PC-9 (cell line): ENCODE data around the gene PCDH9. TPM values are rescaled to one million over a fixed set of nuclear protein-coding genes. Genes with fewer than 3 reads are reported as not detected.

Experiments used
- BruUV-seq: library from RNA; stranded (reverse); fragments of 400-500 nt; replicated peaks from 2 replicates; lab custom pipeline; 2021; lab: Mats Ljungman, UMichigan
- CTCF ChIA-PET: fragments of 300-600 bp; sonication (Branson Sonifier 250); formaldehyde crosslinking; loops from one replicate; lab custom pipeline; 2022; ENCODE audit warnings: antibody characterized with exemption; lab: Charles Lee
- POLR2A ChIA-PET: fragments of 300-600 bp; sonication (Branson Sonifier 250); formaldehyde crosslinking; loops from one replicate; lab custom pipeline; 2022; ENCODE audit warnings: antibody characterized with exemption; ENCODE audit not compliant: unreplicated experiment; lab: Charles Lee
- DNase-seq, 2 experiments: peaks; one replicate each; pipeline versions ENCODE4 v3.0.0 to v3.0.0-alpha.2; 2015 to 2022; ENCODE audit warnings: mixed read lengths in 1 of 2
- H2AFZ ChIP-seq: fragments of 200-600 bp; sonication (generic); 2 replicates; pipeline ENCODE4 v1.8.1; 2017; ENCODE audit warnings: antibody characterized with exemption
- H3F3A ChIP-seq: fragments of 200-600 bp; sonication (generic); 2 replicates; pipeline ENCODE4 v1.8.1; 2017; ENCODE audit warnings: antibody characterized with exemption, mild to moderate bottlenecking, low read depth; ENCODE audit not compliant: insufficient read depth
- H3K27ac ChIP-seq: fragments of 200-600 bp; sonication (generic); 2 replicates; pipeline ENCODE4 v1.6.1; 2016; ENCODE audit warnings: mixed run types
- H3K27me3 ChIP-seq: fragments of 200-600 bp; sonication (generic); 2 replicates; pipeline ENCODE4 v1.6.1; 2016; ENCODE audit warnings: low read depth, mixed run types; ENCODE audit not compliant: insufficient read depth
- H3K36me3 ChIP-seq: fragments of 200-600 bp; sonication (generic); 2 replicates; pipeline ENCODE4 v1.6.1; 2016; ENCODE audit warnings: low read depth, mixed run types
- H3K4me1 ChIP-seq: fragments of 200-600 bp; sonication (generic); replicated peaks from 2 replicates; pipeline ENCODE4 v1.6.1; 2016; ENCODE audit warnings: mixed run types; ENCODE audit not compliant: insufficient read depth
- H3K4me2 ChIP-seq: fragments of 200-600 bp; sonication (generic); 2 replicates; pipeline ENCODE4 v1.6.1; 2017; ENCODE audit warnings: mixed run types
- H3K4me3 ChIP-seq: fragments of 200-600 bp; sonication (generic); 2 replicates; pipeline ENCODE4 v1.6.1; 2016; ENCODE audit warnings: mixed run types
- H3K79me2 ChIP-seq: fragments of 200-600 bp; sonication (generic); 2 replicates; pipeline ENCODE4 v1.6.1; 2017; ENCODE audit warnings: low read depth, mixed run types
- H3K9me2 ChIP-seq: fragments of 200-600 bp; sonication (generic); 2 replicates; pipeline ENCODE4 v1.8.1; 2017; ENCODE audit warnings: mild to moderate bottlenecking; ENCODE audit not compliant: insufficient read depth
- H3K9me3 ChIP-seq: fragments of 200-600 bp; sonication (generic); 2 replicates; pipeline ENCODE4 v1.8.1; 2016; ENCODE audit warnings: low read depth; ENCODE audit not compliant: insufficient read depth
- H4K20me1 ChIP-seq: fragments of 200-600 bp; sonication (generic); 2 replicates; pipeline ENCODE4 v1.8.1; 2017; ENCODE audit not compliant: insufficient read depth
- EZH2 ChIP-seq: fragments of 200-600 bp; sonication (generic); IDR thresholded peaks from 2 replicates; pipeline ENCODE4 v1.8.0; 2017; ENCODE audit warnings: antibody characterized with exemption, low read depth
- intact Hi-C: fragments of 100-400 bp; cut with micrococcal nuclease; formaldehyde crosslinking; loops from one replicate; pipeline ENCODE4 v1.10.0; 2022; ENCODE audit not compliant: unreplicated experiment
- total RNA-seq: library from RNA; stranded (reverse); gene quantifications from 2 replicates; pipeline ENCODE4 v1.2.3, GENCODE V29; 2021
- TF ChIP-seq, protein P1 (sequence below): fragments of 200-600 bp; sonication (generic); conservative IDR thresholded peaks from 2 replicates; pipeline ENCODE4 v1.6.1; 2017; ENCODE audit warnings: mixed run types, antibody characterized with exemption, mild to moderate bottlenecking, moderate library complexity

Gene PCDH9
- total RNA-seq, 1 experiment from 2014 or later: 0.37 TPM

DNA sequence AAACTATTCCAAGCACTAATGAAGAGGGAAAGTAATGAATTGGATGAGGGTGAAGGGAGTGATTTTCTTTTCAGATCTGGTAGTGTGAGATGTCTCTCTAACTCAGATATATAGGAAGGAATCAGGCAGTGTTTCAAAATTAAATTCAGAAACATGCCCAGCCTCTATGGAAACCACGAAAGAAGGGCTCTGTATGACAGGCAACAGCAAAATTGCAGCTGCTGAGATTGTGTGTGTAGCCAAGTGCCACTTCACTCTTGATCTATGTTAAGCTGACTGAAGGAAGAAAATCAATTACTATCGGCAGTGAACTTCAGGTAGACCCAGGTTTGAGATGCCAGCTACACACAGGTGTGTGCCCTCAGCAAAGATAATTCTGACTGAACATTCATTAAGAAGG lies 387.4 kb downstream of the PCDH9 start:
- H3K27ac ChIP-seq: no peak overlapping the region
- BruUV-seq: no TSS peak
- no peaks in the 10 kb centered on the region for H3K79me2 ChIP-seq
- no peaks in the 10 kb centered on the region for H3K36me3 ChIP-seq
- H4K20me1 ChIP-seq: no peaks in the 10 kb centered on the region
- H3K27me3 ChIP-seq: no peaks in the 10 kb centered on the region
- POLR2A ChIA-PET: no interaction called here
- H3K9me2 ChIP-seq: no peaks in the 10 kb centered on the region
- no peaks in the 10 kb centered on the region for H3F3A ChIP-seq
- no peak for TF ChIP-seq EZH2
- TF ChIP-seq, protein P1, sequence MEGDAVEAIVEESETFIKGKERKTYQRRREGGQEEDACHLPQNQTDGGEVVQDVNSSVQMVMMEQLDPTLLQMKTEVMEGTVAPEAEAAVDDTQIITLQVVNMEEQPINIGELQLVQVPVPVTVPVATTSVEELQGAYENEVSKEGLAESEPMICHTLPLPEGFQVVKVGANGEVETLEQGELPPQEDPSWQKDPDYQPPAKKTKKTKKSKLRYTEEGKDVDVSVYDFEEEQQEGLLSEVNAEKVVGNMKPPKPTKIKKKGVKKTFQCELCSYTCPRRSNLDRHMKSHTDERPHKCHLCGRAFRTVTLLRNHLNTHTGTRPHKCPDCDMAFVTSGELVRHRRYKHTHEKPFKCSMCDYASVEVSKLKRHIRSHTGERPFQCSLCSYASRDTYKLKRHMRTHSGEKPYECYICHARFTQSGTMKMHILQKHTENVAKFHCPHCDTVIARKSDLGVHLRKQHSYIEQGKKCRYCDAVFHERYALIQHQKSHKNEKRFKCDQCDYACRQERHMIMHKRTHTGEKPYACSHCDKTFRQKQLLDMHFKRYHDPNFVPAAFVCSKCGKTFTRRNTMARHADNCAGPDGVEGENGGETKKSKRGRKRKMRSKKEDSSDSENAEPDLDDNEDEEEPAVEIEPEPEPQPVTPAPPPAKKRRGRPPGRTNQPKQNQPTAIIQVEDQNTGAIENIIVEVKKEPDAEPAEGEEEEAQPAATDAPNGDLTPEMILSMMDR: no peak
- no peak overlapping the region for H2AFZ ChIP-seq
- no peak for DNase-seq
- H3K4me1 ChIP-seq: no peaks in the 10 kb centered on the region
- H3K9me3 ChIP-seq: no peaks in the 10 kb centered on the region
- H3K4me2 ChIP-seq: no peak overlapping the region
- intact Hi-C loops: no loop called here
- H3K4me3 ChIP-seq: no peak overlapping the region
- CTCF ChIA-PET: no interaction called here

DNA sequence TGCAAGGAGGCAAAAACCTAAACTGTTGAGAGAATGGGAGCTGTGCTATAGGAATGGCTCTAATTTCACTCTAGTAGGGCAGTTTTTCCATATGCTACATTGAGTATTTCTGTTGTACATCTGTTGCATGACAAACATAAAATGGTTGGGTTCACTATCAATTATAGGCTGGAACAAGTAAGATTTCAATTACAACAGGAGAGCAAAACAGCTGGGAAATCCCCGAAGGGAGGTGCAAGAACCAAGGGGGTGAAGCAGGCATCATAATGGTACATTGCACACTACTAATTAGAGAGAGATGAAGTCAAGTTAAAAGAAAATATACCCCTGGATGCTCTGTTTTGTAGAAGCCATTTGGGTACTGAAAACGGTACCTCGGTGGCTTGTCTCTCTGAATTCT lies 389.5 kb downstream of the PCDH9 start:
- Histone ChIP-seq H4K20me1 (no peaks in the 10 kb centered on the region), H3K4me2 (no peak overlapping the region), H3K9me3 (no peaks in the 10 kb centered on the region), H3K79me2 (no peaks in the 10 kb centered on the region), H3K27me3 (no peaks in the 10 kb centered on the region), H3F3A (no peaks in the 10 kb centered on the region), H3K4me1 (no peaks in the 10 kb centered on the region), H3K36me3 (no peaks in the 10 kb centered on the region), H3K9me2 (no peaks in the 10 kb centered on the region), H3K4me3 (no peak overlapping the region), H2AFZ (no peak overlapping the region), H3K27ac (no peak overlapping the region)
- no peak for DNase-seq
- ChIA-PET CTCF (no interaction called here), POLR2A (no interaction called here)
- TF ChIP-seq EZH2: no peak
- TF ChIP-seq, protein P1: no peak
- no TSS peak for BruUV-seq
- intact Hi-C loops: no loop called here

DNA sequence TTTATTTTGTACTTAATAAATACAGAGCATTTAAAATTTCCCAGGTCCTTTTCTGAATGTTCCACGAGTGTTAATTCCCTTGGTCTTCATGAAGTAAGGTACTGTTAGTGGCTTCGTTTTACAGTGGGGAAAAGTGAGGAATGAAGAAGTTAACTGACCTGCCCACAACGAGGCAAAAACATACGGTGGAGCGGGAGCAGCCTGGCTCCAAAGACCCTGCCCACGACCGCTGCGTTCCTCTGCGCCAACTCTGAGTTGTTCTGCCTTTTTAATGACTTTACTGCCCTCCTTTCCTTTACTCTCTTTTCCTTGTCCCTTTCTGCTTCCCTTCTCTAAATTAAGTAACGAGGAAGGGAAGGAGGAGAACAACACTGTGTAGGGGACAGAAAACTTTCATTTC lies 392.9 kb downstream of the PCDH9 start:
- Histone ChIP-seq H3K27ac (no peak overlapping the region), H3K4me3 (no peak overlapping the region), H3K4me1 (no peaks in the 10 kb centered on the region), H3K4me2 (no peak overlapping the region), H3K9me2 (no peaks in the 10 kb centered on the region), H3K79me2 (no peaks in the 10 kb centered on the region), H2AFZ (no peak overlapping the region), H4K20me1 (no peaks in the 10 kb centered on the region), H3K27me3 (no peaks in the 10 kb centered on the region), H3F3A (no peaks in the 10 kb centered on the region), H3K9me3 (no peaks in the 10 kb centered on the region), H3K36me3 (no peaks in the 10 kb centered on the region)
- ChIA-PET CTCF (no interaction called here), POLR2A (no interaction called here)
- intact Hi-C loops: no loop called here
- no peak for DNase-seq
- TF ChIP-seq EZH2: no peak
- TF ChIP-seq, protein P1: no peak
- no TSS peak for BruUV-seq
